OCI-LY3 (cell line): ENCODE measurements around the gene CAPN8.
"Not testable (repeated sequence)": the region's sequence is repeated elsewhere in the genome, so short reads cannot be mapped to it uniquely, and the experiment has no call there.

ENCODE experiments used
- H2AFZ ChIP-seq: fragments of 200-600, 300-600 bp; shearing (Covaris generic); 2 replicates; pipeline ENCODE4 v1.6.0; 2014; ENCODE audit warnings: antibody characterized with exemption, low read depth, low read length
- H3K27ac ChIP-seq: fragments of 200-600, 300-600 bp; sonication (generic); 2 replicates; pipeline ENCODE4 v1.5.1; 2014; ENCODE audit warnings: mild to moderate bottlenecking, low read length, moderate library complexity, mixed read lengths
- H3K27me3 ChIP-seq: fragments of 200-600, 300-600 bp; sonication (generic); 2 replicates; pipeline ENCODE4 v1.6.1; 2014; ENCODE audit warnings: low read depth, low read length, mixed read lengths
- H3K36me3 ChIP-seq: fragments of 200-600, 300-600 bp; sonication (generic); replicated peaks from 2 replicates; pipeline ENCODE3; 2014; ENCODE audit warnings: low read depth, low read length, mixed read lengths
- H3K4me1 ChIP-seq: fragments of 300-600, 200-600 bp; sonication (generic); 2 replicates; pipeline ENCODE4 v1.6.1; 2014; ENCODE audit warnings: low read length, mixed read lengths
- H3K4me2 ChIP-seq: fragments of 200-600, 300-600 bp; sonication (generic); 2 replicates; pipeline ENCODE4 v1.6.1; 2014; ENCODE audit warnings: low read length, mixed read lengths
- H3K4me3 ChIP-seq: fragments of 300-600, 200-600 bp; sonication (generic); 2 replicates; pipeline ENCODE4 v1.5.1; 2014; ENCODE audit warnings: antibody characterized with exemption, mild to moderate bottlenecking, low read length, moderate library complexity
- H3K79me2 ChIP-seq: fragments of 300-600, 200-600 bp; shearing (Covaris generic); 2 replicates; pipeline ENCODE4 v1.6.1; 2014; ENCODE audit warnings: mild to moderate bottlenecking, low read length, mixed read lengths
- H3K9ac ChIP-seq: fragments of 300-600, 200-600 bp; shearing (Covaris generic); 2 replicates; pipeline ENCODE4 v1.6.0; 2014; ENCODE audit warnings: mild to moderate bottlenecking, low read length, moderate library complexity
- H3K9me3 ChIP-seq: fragments of 200-600, 300-600 bp; shearing (Covaris generic); 2 replicates; pipeline ENCODE4 v1.6.1; 2014; ENCODE audit warnings: low read length, mixed read lengths; ENCODE audit not compliant: insufficient read depth
- H4K20me1 ChIP-seq: fragments of 200-600, 300-600 bp; sonication (generic); 2 replicates; pipeline ENCODE4 v1.6.1; 2016; ENCODE audit warnings: low read length, mixed read lengths; ENCODE audit not compliant: insufficient read depth
- EZH2phosphoT487 ChIP-seq: fragments of 200-600 bp; shearing (Covaris generic); IDR thresholded peaks from 2 replicates; pipeline ENCODE4 v1.6.1; 2018; ENCODE audit warnings: antibody characterized with exemption, mixed run types, low read depth
- TF ChIP-seq, protein P1 (sequence below): fragments of 200-600, 300-600 bp; sonication (generic); IDR thresholded peaks from 2 replicates; pipeline ENCODE4 v1.5.1; 2014; ENCODE audit warnings: antibody characterized with exemption, low read length, low read depth

CAPN8 gene

DNA sequence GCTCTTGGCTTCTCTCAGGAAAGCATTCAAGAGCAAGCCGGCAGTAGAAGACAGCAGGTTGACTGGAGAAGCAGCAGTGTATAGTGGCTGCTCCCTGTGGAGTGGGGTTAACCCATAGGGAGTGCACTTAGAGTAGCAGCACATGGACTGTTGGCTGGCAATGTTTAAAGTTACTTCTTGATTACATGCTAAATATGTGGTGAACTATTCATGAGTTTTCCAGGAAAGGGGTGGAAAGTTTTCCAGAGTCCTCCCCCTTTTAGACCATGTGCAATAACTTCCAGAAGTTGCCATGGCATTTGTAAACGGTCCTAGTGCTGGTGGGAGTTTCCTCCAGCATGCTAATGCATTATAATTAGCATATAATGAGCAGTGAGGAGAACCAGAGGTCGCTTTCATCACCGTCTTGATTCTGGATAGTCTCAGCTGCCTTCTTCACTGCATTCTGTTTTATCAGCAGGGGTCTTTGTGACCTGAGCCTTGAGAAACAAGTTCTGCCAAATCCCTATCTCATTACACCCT, 140.5 kb downstream of the CAPN8 start:
- no peak overlapping the region for H3K4me3 ChIP-seq
- H3K27me3 ChIP-seq = peaks cover 16% of the 10 kb centered on the region
- H3K4me1 ChIP-seq = peaks cover 7% of the 10 kb centered on the region

DNA sequence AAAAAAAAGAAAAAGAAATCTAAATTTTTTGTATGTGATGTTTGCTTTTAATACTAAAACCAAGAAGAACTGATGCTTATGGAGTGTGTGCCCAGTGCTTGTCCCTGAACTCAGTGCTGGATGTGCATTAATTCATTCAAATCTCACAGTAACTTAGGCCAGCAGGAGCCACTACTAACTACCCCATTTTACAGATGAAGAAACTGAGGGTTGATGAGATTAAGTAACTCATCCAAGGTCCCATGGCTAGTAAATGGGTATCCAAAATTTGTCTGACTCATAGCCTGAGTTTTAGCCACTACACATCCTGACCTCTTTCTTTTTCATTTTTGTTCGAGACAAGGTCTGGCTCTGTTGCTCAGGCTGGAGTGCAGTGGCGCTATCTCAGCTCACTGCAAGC, 144.4 kb downstream of the CAPN8 start:
- Histone ChIP-seq H3K9me3 (no peaks in the 10 kb centered on the region), H3K4me3 (no peak overlapping the region), H3K36me3 (no peaks in the 10 kb centered on the region), H3K9ac (no peak overlapping the region), H3K27ac (no peak overlapping the region), H2AFZ (no peak overlapping the region), H3K4me1 (peaks cover 6% of the 10 kb centered on the region), H3K27me3 (peaks cover 11% of the 10 kb centered on the region; the same call in 1 of the 2 replicates), H3K4me2 (no peak overlapping the region), H4K20me1 (no peaks in the 10 kb centered on the region), H3K79me2 (no peaks in the 10 kb centered on the region)
- TF ChIP-seq, protein P1, sequence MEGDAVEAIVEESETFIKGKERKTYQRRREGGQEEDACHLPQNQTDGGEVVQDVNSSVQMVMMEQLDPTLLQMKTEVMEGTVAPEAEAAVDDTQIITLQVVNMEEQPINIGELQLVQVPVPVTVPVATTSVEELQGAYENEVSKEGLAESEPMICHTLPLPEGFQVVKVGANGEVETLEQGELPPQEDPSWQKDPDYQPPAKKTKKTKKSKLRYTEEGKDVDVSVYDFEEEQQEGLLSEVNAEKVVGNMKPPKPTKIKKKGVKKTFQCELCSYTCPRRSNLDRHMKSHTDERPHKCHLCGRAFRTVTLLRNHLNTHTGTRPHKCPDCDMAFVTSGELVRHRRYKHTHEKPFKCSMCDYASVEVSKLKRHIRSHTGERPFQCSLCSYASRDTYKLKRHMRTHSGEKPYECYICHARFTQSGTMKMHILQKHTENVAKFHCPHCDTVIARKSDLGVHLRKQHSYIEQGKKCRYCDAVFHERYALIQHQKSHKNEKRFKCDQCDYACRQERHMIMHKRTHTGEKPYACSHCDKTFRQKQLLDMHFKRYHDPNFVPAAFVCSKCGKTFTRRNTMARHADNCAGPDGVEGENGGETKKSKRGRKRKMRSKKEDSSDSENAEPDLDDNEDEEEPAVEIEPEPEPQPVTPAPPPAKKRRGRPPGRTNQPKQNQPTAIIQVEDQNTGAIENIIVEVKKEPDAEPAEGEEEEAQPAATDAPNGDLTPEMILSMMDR = no peak
- no peak for TF ChIP-seq EZH2phosphoT487

More for the DNA sequence above, 140.5 kb downstream of the CAPN8 start:
- H3K9me3 ChIP-seq = no peaks in the 10 kb centered on the region
- no peaks in the 10 kb centered on the region for H3K36me3 ChIP-seq
- H3K27ac ChIP-seq = no peak overlapping the region
- H3K79me2 ChIP-seq = no peaks in the 10 kb centered on the region
- H3K4me2 ChIP-seq = no peak overlapping the region
- TF ChIP-seq, protein P1 = no peak
- TF ChIP-seq EZH2phosphoT487 = no peak
- no peak overlapping the region for H3K9ac ChIP-seq
- H4K20me1 ChIP-seq = no peaks in the 10 kb centered on the region
- H2AFZ ChIP-seq = no peak overlapping the region

DNA sequence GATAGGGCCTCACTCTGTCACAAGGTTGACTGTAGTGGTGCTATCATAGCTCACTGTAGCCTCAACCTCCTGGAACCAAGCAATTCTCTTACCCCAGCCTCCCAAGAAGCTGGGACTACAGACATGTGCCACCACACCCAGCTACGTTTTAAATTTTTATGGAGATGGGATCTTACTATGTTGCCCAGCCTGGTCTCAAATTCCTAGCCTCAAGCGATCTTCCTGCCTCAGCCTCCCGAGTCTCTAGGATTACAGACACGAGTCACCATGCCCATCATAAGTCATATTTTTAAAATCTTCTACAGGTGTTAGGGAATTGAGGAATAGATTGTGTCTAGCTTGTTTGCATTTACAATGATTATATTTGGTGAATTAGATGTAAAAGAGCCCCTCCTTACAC, 145.3 kb downstream of the CAPN8 start:
- no peak overlapping the region for H3K4me2 ChIP-seq
- peaks cover 12% of the 10 kb centered on the region for H3K27me3 ChIP-seq
- no peak overlapping the region for H3K27ac ChIP-seq
- no peaks in the 10 kb centered on the region for H3K4me1 ChIP-seq
- no peak overlapping the region for H3K4me3 ChIP-seq
- no peak overlapping the region for H2AFZ ChIP-seq
- H3K36me3 ChIP-seq = no peaks in the 10 kb centered on the region
- TF ChIP-seq, protein P1 = no peak
- TF ChIP-seq EZH2phosphoT487 = no peak
- no peaks in the 10 kb centered on the region for H3K9me3 ChIP-seq
- H3K79me2 ChIP-seq = no peaks in the 10 kb centered on the region
- no peak overlapping the region for H3K9ac ChIP-seq
- H4K20me1 ChIP-seq = no peaks in the 10 kb centered on the region

GRCh38 chr1:223519116-223519515, 146.4 kb downstream of the CAPN8 start:
- Histone ChIP-seq H2AFZ (no peak overlapping the region), H3K27ac (no peak overlapping the region), H3K9me3 (no peaks in the 10 kb centered on the region), H3K36me3 (no peaks in the 10 kb centered on the region), H4K20me1 (no peaks in the 10 kb centered on the region), H3K79me2 (no peaks in the 10 kb centered on the region), H3K27me3 (peaks cover 11% of the 10 kb centered on the region), H3K4me3 (no peak overlapping the region), H3K9ac (no peak overlapping the region), H3K4me2 (no peak overlapping the region), H3K4me1 (no peaks in the 10 kb centered on the region)
- TF ChIP-seq, protein P1 = no peak
- no peak for TF ChIP-seq EZH2phosphoT487

GRCh38 chr1:223518553-223518952, 146.9 kb downstream of the CAPN8 start:
- H3K27ac ChIP-seq, H4K20me1 ChIP-seq, H3K9me3 ChIP-seq, H3K4me2 ChIP-seq, H2AFZ ChIP-seq, H3K9ac ChIP-seq, H3K36me3 ChIP-seq, H3K4me1 ChIP-seq, H3K79me2 ChIP-seq, H3K4me3 ChIP-seq: not testable (repeated sequence)
- H3K27me3 ChIP-seq = peaks cover 15% of the 10 kb centered on the region
